Middle frontal gyrus (tissue), 1 donor: Measurements from ENCODE around the gene EXOSC5.

Source experiments
- DNase-seq: peaks from one replicate; pipeline ENCODE4 v3.0.0-alpha.2; 2015; ENCODE audit warnings: low spot score; ENCODE audit errors: extremely low spot score

The EXOSC5 gene

GRCh38 chr19:41426952-41427646, 29.9 kb upstream of the EXOSC5 start, which contains the start of gene B3GNT8:
Gene B3GNT8, minus strand, starts transcription at chr19:41427374. Its CDS starts 596 bp downstream, at chr19:41426778.
- no peak for DNase-seq

- no peak for DNase-seq
Observed at GRCh38 chr19:41426116-41426841, 29.1 kb upstream of the EXOSC5 start.

- no peak for DNase-seq
Observed at GRCh38 chr19:41425174-41426115, 28.3 kb upstream of the EXOSC5 start.

GRCh38 chr19:41424335-41425173, 27.4 kb upstream of the EXOSC5 start:
- no peak for DNase-seq

- DNase-seq = no peak
Observed at GRCh38 chr19:41422955-41423354, 25.8 kb upstream of the EXOSC5 start.

GRCh38 chr19:41422456-41422855, 25.3 kb upstream of the EXOSC5 start:
- no peak for DNase-seq

- DNase-seq = no peak
Observed at GRCh38 chr19:41421973-41422372, 24.8 kb upstream of the EXOSC5 start.

- DNase-seq = no peak
Observed at GRCh38 chr19:41421314-41421713, 24.2 kb upstream of the EXOSC5 start.

- DNase-seq = no peak
Observed at GRCh38 chr19:41420101-41420880, 23.1 kb upstream of the EXOSC5 start.

- no peak for DNase-seq
Observed at GRCh38 chr19:41416194-41416674, 19.1 kb upstream of the EXOSC5 start.

- DNase-seq = no peak
Observed at GRCh38 chr19:41415154-41415571, 18.0 kb upstream of the EXOSC5 start.

GRCh38 chr19:41414461-41414860, 17.3 kb upstream of the EXOSC5 start:
- DNase-seq = no peak

GRCh38 chr19:41413947-41414346, 16.8 kb upstream of the EXOSC5 start:
- DNase-seq = no peak

- no peak for DNase-seq
Observed at GRCh38 chr19:41412953-41413352, 15.8 kb upstream of the EXOSC5 start.

GRCh38 chr19:41411968-41412265, 14.8 kb upstream of the EXOSC5 start:
- DNase-seq = no peak

- no peak for DNase-seq
Observed at GRCh38 chr19:41411100-41411967, 14.2 kb upstream of the EXOSC5 start.

GRCh38 chr19:41410336-41411054, 13.3 kb upstream of the EXOSC5 start:
- no peak for DNase-seq

GRCh38 chr19:41409288-41409687, 12.1 kb upstream of the EXOSC5 start:
- DNase-seq = no peak
